ENCODE data around the gene PID1.
A peak's percentile ranks its signal among the peaks of the same experiment; 100 is the strongest.
"Not testable (repeated sequence)": the region's sequence is repeated elsewhere in the genome, so short reads cannot be mapped to it uniquely, and the experiment has no call there.

Gene PID1

GRCh38 chr2:229206548-229206947 is 64.5 kb downstream of the PID1 start:
- peak; percentile 77 for DNase-seq

GRCh38 chr2:229205704-229206103 is 65.4 kb downstream of the PID1 start:
- no peak for DNase-seq

- DNase-seq = no peak
These were observed 68.4 kb downstream of the PID1 start for GRCh38 chr2:229202646-229203045.

- no peak for DNase-seq
These were observed 69.6 kb downstream of the PID1 start for GRCh38 chr2:229201521-229201920.

- no peak for DNase-seq
These were observed 71.8 kb downstream of the PID1 start for GRCh38 chr2:229199267-229199666.

- DNase-seq = no peak
These were observed 74.6 kb downstream of the PID1 start for GRCh38 chr2:229196448-229196847.

GRCh38 chr2:229195346-229195947 is 75.6 kb downstream of the PID1 start:
- no peak for DNase-seq

- no peak for DNase-seq
These were observed 77.8 kb downstream of the PID1 start for GRCh38 chr2:229193281-229193680.

- no peak for DNase-seq
These were observed 79.7 kb downstream of the PID1 start for GRCh38 chr2:229191413-229191812.

GRCh38 chr2:229187123-229187522 is 84.0 kb downstream of the PID1 start:
- not testable (repeated sequence) for DNase-seq

GRCh38 chr2:229181641-229182040 is 89.4 kb downstream of the PID1 start:
- DNase-seq = no peak

GRCh38 chr2:229180658-229181057 is 90.4 kb downstream of the PID1 start:
- no peak for DNase-seq

GRCh38 chr2:229179628-229180027 is 91.5 kb downstream of the PID1 start:
- no peak for DNase-seq

- DNase-seq = no peak
These were observed 92.4 kb downstream of the PID1 start for GRCh38 chr2:229178706-229179105.

GRCh38 chr2:229178117-229178516 is 93.0 kb downstream of the PID1 start:
- no peak for DNase-seq

- no peak for DNase-seq
These were observed 95.0 kb downstream of the PID1 start for GRCh38 chr2:229176136-229176535.

GRCh38 chr2:229175497-229175863 is 95.6 kb downstream of the PID1 start:
- DNase-seq = no peak

- DNase-seq = no peak
These were observed 96.1 kb downstream of the PID1 start for GRCh38 chr2:229174794-229175496.

- no peak for DNase-seq
These were observed 97.2 kb downstream of the PID1 start for GRCh38 chr2:229173825-229174359.

- no peak for DNase-seq
These were observed 100.2 kb downstream of the PID1 start for GRCh38 chr2:229170916-229171315.

GRCh38 chr2:229170171-229170570 is 100.9 kb downstream of the PID1 start:
- no peak for DNase-seq

GRCh38 chr2:229169751-229170150 is 101.3 kb downstream of the PID1 start:
- DNase-seq = no peak

GRCh38 chr2:229164545-229165249 is 106.4 kb downstream of the PID1 start:
- DNase-seq = no peak

- no peak for DNase-seq
These were observed 107.2 kb downstream of the PID1 start for GRCh38 chr2:229163893-229164292.

Measured in DMS153 (cell line).